Panc1 (cell line): ENCODE data around the gene MAPK11. TPM values are rescaled to one million over a fixed set of nuclear protein-coding genes. Genes with fewer than 3 reads are reported as not detected.
A peak's percentile ranks its signal among the peaks of the same experiment; 100 is the strongest.

Experiments used
- ATAC-seq: fragments of 200-7000 bp; cut with Tn5 transposase; 2 replicates; pipeline ENCODE4 v1.9.1; 2020; ENCODE audit warnings: mild to moderate bottlenecking, moderate library complexity
- BruUV-seq: library from RNA; stranded (reverse); fragments of 400-500 nt; replicated peaks from 2 replicates; lab custom pipeline; 2021; lab: Mats Ljungman, UMichigan
- CTCF ChIA-PET: fragments of 300-600 bp; sonication (Branson Sonifier 250); formaldehyde crosslinking; loops from one replicate; lab custom pipeline; 2022; ENCODE audit warnings: antibody characterized with exemption; lab: Charles Lee
- POLR2A ChIA-PET: fragments of 300-600 bp; sonication (Branson Sonifier 250); formaldehyde crosslinking; loops from one replicate; lab custom pipeline; 2022; ENCODE audit warnings: antibody characterized with exemption; lab: Charles Lee
- DNase-seq: peaks from one replicate; pipeline ENCODE4 v3.0.0-alpha.2; 2010; ENCODE audit warnings: low read depth, low spot score
- H3K27ac ChIP-seq: 2 replicates; pipeline ENCODE4 v1.5.1; 2011; ENCODE audit warnings: mild to moderate bottlenecking, low read length, inconsistent platforms
- H3K27me3 ChIP-seq: fragments of 200-500 bp; sonication (Bioruptor generic); 2 replicates; pipeline ENCODE4 v1.6.0; 2014; ENCODE audit warnings: low read length, inconsistent platforms; ENCODE audit not compliant: control insufficient read depth, insufficient read depth
- H3K36me3 ChIP-seq: fragments of 200-500 bp; sonication (Bioruptor generic); 2 replicates; pipeline ENCODE4 v1.5.1; 2014; ENCODE audit warnings: inconsistent platforms, mild to moderate bottlenecking, low read length, moderate library complexity; ENCODE audit not compliant: control insufficient read depth, insufficient read depth
- H3K4me1 ChIP-seq: 2 replicates; pipeline ENCODE4 v1.5.1; 2011; ENCODE audit warnings: inconsistent platforms, mild to moderate bottlenecking, low read length, moderate library complexity; ENCODE audit not compliant: control insufficient read depth, insufficient read depth
- H3K4me3 ChIP-seq, 2 experiments: 2 replicates each; pipeline ENCODE4 v1.5.1; 2011 to 2012; ENCODE audit warnings: low read depth in 2 of 2, low read length in 2 of 2, mild to moderate bottlenecking in 2 of 2, inconsistent platforms in 1 of 2, moderate library complexity in 1 of 2
- H3K9me3 ChIP-seq: fragments of 200-500 bp; sonication (Bioruptor generic); 2 replicates; pipeline ENCODE4 v1.5.1; 2014; ENCODE audit warnings: low read depth, mild to moderate bottlenecking, inconsistent platforms, low read length, moderate library complexity; ENCODE audit not compliant: control insufficient read depth, insufficient read depth
- POLR2AphosphoS5 ChIP-seq: IDR thresholded peaks from 2 replicates; pipeline ENCODE4 v1.6.1; 2012; ENCODE audit warnings: mild to moderate bottlenecking, low read depth, low read length, moderate library complexity
- SIN3A ChIP-seq: IDR thresholded peaks from 2 replicates; pipeline ENCODE4 v1.6.1; 2012; ENCODE audit warnings: low read depth, mild to moderate bottlenecking, low read length, moderate library complexity, borderline replicate concordance; ENCODE audit not compliant: insufficient read depth
- TCF7L2 ChIP-seq: IDR thresholded peaks from 2 replicates; pipeline ENCODE4 v1.6.1; 2011; ENCODE audit warnings: mild to moderate bottlenecking, low read depth, low read length, inconsistent platforms
- in situ Hi-C: cut with HindIII; loops from 2 replicates; pipeline ENCODE4 v1.10.0; 2016; ENCODE audit warnings: low sequenced_read_pairs, low pct_unique_long_range_greater_than_20kb
- intact Hi-C: fragments of 100-400 bp; cut with micrococcal nuclease; formaldehyde crosslinking; loops from one replicate; pipeline ENCODE4 v1.10.0; 2022; ENCODE audit not compliant: unreplicated experiment
- total RNA-seq: library from RNA; stranded (reverse); gene quantifications from one replicate; pipeline ENCODE4 v1.2.1, GENCODE V29; 2021; ENCODE audit not compliant: unreplicated experiment
- TF ChIP-seq, protein P1 (sequence below): fragments of 450-650 bp; IDR thresholded peaks from 2 replicates; pipeline ENCODE4 v1.5.1; 2017; ENCODE audit warnings: mild to moderate bottlenecking
- TF ChIP-seq, protein P2 (sequence below), 2 experiments: IDR thresholded peaks; 2 replicates each; pipeline ENCODE4 v1.6.1; 2011 to 2012; ENCODE audit warnings: low read depth in 2 of 2, control low read depth in 1 of 2, low read length in 1 of 2, mild to moderate bottlenecking in 1 of 2, moderate library complexity in 1 of 2; ENCODE audit not compliant: insufficient read depth in 1 of 2

Gene MAPK11
- total RNA-seq, 1 experiment from 2014 or later, result 77.7 TPM

DNA sequence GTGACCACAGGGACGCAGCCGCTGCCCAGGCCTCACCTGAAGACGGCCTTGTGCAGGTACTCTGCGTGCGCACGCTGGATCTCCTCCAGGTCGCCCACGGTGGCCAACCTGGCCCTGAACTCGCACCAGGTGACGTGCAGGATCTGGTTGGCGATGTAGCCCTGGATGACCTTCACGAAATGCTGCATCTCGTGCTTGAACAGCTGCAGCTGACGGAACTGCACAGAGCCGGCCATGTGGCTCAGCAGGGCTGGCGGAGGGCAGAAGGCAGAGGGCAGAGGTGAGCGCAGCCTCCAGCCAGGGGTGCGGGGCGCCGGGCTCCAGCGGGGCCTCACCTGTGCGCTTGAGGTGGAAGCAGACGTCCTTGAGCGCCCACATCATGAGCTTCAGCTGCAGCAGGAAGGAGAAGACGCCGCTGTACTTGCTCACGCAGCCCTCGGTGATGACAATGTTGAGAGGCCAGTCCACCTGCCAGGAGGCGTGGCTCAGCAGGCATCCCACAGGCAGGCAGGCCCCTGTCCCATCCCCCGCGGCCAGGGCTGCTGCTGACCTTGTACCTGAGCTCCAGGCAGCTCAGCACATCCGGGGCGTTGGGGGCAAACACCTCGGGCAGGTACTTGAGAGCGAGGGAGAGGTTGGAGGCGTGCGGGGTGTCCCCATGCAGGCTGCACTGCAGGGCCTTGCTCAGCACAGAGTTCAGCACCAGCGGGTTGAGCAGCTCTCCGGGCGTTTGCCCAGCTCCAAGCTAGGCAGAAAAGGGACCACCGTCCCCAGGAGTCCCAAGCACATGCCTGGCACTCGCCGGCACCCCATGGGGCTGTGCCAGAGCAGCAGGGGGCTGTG lies 51.8 kb downstream of the MAPK11 start:
- TF ChIP-seq SIN3A (no peak), TCF7L2 (no peak), POLR2AphosphoS5 (no peak)
- TF ChIP-seq, protein P1, sequence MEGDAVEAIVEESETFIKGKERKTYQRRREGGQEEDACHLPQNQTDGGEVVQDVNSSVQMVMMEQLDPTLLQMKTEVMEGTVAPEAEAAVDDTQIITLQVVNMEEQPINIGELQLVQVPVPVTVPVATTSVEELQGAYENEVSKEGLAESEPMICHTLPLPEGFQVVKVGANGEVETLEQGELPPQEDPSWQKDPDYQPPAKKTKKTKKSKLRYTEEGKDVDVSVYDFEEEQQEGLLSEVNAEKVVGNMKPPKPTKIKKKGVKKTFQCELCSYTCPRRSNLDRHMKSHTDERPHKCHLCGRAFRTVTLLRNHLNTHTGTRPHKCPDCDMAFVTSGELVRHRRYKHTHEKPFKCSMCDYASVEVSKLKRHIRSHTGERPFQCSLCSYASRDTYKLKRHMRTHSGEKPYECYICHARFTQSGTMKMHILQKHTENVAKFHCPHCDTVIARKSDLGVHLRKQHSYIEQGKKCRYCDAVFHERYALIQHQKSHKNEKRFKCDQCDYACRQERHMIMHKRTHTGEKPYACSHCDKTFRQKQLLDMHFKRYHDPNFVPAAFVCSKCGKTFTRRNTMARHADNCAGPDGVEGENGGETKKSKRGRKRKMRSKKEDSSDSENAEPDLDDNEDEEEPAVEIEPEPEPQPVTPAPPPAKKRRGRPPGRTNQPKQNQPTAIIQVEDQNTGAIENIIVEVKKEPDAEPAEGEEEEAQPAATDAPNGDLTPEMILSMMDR, result no peak
- TF ChIP-seq, protein P2, sequence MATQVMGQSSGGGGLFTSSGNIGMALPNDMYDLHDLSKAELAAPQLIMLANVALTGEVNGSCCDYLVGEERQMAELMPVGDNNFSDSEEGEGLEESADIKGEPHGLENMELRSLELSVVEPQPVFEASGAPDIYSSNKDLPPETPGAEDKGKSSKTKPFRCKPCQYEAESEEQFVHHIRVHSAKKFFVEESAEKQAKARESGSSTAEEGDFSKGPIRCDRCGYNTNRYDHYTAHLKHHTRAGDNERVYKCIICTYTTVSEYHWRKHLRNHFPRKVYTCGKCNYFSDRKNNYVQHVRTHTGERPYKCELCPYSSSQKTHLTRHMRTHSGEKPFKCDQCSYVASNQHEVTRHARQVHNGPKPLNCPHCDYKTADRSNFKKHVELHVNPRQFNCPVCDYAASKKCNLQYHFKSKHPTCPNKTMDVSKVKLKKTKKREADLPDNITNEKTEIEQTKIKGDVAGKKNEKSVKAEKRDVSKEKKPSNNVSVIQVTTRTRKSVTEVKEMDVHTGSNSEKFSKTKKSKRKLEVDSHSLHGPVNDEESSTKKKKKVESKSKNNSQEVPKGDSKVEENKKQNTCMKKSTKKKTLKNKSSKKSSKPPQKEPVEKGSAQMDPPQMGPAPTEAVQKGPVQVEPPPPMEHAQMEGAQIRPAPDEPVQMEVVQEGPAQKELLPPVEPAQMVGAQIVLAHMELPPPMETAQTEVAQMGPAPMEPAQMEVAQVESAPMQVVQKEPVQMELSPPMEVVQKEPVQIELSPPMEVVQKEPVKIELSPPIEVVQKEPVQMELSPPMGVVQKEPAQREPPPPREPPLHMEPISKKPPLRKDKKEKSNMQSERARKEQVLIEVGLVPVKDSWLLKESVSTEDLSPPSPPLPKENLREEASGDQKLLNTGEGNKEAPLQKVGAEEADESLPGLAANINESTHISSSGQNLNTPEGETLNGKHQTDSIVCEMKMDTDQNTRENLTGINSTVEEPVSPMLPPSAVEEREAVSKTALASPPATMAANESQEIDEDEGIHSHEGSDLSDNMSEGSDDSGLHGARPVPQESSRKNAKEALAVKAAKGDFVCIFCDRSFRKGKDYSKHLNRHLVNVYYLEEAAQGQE (IDR thresholded peaks at IDR 0.05; ENCODE audit: insufficient read depth in 1 of 2, low read depth in 2 of 2, low read length in 1 of 2), result no peak
- Histone ChIP-seq H3K9me3 (no peaks in the 10 kb centered on the region), H3K4me1 (no peaks in the 10 kb centered on the region), H3K36me3 (0 out of 2 replicates have a peak, but pooled peaks cover 2% of the 10 kb centered on the region), H3K4me3 (no peak overlapping the region), H3K27ac (no peak overlapping the region), H3K27me3 (no peaks in the 10 kb centered on the region)
- intact Hi-C loops, result no loop called here
- DNase-seq (no peak), ATAC-seq (peak; percentile 14; the same call in 1 of the 2 replicates)
- BruUV-seq, result no TSS peak
- in situ Hi-C loops, result no loop called here
- ChIA-PET POLR2A (interaction anchor here (0.6 kb wide), 1 partner anchor 36 kb away, joined by 8 read pairs; no protein-coding TSS in a partner anchor), CTCF (no interaction called here)

DNA sequence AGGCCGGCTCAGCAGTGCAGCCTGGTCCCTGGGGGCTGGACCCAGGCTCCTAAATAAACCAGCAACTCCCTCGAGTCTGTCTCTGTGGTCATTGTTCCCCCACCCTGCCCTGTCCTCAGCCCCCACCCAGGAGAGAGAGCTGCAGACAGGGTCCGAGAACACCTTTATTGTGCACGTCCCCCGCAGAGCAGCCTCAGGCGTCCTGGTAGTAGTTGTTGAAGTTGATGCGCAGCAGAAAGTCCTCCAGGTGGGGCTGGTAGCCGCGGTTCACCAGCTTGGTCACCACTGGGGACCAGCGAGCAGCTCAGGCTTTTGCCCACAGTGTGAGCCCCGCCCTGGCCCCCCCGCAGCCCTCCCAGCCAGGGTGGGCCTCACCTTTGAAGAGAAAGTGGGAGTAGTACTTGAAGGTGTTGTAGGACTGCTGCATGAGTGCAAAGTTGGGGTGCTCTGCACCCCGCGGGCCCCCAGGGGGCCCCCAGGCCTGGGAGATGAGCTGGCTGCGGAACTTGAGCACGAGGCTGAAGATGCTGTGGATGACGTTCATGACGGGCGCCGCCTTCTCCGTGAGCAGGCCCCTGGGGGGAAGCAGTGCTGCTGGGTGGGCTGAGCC lies 52.5 kb downstream of the MAPK11 start:
- no peaks in the 10 kb centered on the region for H3K9me3 ChIP-seq
- no peaks in the 10 kb centered on the region for H3K4me1 ChIP-seq
- H3K4me3 ChIP-seq, result no peak overlapping the region
- ChIA-PET CTCF (no interaction called here), POLR2A (no interaction called here)
- DNase-seq (no peak), ATAC-seq (no peak)
- no peaks in the 10 kb centered on the region for H3K27me3 ChIP-seq
- intact Hi-C loops, result no loop called here
- H3K27ac ChIP-seq, result no peak overlapping the region
- H3K36me3 ChIP-seq, result 0 out of 2 replicates have a peak, but pooled peaks cover 2% of the 10 kb centered on the region
- BruUV-seq, result no TSS peak
- TF ChIP-seq TCF7L2, result no peak
- TF ChIP-seq, protein P2 (IDR thresholded peaks at IDR 0.05; ENCODE audit: insufficient read depth in 1 of 2, low read depth in 2 of 2, low read length in 1 of 2), result no peak
- TF ChIP-seq, protein P1, result no peak
- TF ChIP-seq POLR2AphosphoS5, result no peak
- TF ChIP-seq SIN3A, result no peak
- in situ Hi-C loops, result no loop called here
